ENCODE results near the gene ACOT12. TPM values are rescaled to one million over a fixed set of nuclear protein-coding genes. Genes with fewer than 3 reads are reported as not detected.
"Not testable (repeated sequence)": the region's sequence is repeated elsewhere in the genome, so short reads cannot be mapped to it uniquely, and the experiment has no call there.

The ACOT12 gene
- polyA plus RNA-seq, 1 donor, result not detected

DNA sequence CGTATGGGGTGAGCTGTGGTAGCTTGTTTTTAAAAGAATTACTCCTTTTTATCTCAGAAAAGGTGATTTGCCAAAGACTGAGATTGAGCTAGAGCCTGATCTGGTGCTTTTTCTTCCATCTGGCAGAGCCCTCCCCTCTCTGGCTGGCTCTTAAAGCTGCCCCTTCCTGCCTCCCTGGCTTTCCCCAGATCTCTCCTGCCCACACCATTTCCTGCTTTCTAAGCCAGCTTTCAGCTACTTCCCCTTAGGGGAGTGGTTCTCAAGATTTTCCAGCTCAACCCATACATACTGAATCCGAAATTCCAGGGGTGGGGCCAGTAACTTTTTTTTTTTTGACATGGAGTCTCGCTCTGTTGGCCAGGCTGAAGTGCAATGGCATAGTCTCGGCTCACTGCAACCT, 4.8 kb upstream of the ACOT12 start:
- no peak for DNase-seq

DNA sequence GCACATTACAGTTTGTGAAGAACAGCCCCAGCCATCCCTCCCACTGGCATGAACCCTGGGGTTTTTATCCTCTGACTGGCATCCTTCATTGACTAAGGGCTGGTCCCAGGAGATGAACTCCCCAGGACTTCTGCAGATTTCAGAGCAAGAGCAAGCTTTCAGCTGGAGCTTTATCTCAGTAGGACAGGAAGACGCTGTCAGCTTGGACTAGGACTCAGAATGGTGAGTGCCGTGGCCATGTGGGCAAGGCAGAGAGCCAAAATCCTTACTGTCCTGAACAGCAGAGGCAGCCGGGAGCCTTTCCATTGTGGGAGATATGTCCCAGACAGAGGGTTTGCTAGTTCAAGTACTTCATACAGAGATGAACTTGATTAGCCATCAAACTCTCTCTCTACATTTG, 3.2 kb upstream of the ACOT12 start:
- no peak for DNase-seq

DNA sequence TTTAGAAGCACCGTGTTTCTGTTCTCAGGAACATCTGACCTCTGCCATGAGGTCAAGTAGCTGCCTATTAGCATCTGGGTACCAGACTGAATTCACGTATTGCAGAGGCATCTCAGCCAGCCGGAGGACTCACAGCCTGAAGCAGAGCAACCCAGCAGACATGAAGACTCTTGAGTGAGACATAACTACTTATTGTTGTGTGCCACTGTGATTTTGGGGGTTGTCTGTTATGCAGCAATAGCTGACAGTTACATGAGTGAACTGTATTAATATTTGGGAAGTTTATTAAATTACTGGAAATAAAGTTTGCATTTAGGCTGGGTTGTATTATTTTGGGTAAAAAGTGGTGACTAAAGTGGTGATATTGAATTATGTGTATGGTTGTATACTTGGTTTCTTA, 1.3 kb upstream of the ACOT12 start:
- DNase-seq, result no peak

DNA sequence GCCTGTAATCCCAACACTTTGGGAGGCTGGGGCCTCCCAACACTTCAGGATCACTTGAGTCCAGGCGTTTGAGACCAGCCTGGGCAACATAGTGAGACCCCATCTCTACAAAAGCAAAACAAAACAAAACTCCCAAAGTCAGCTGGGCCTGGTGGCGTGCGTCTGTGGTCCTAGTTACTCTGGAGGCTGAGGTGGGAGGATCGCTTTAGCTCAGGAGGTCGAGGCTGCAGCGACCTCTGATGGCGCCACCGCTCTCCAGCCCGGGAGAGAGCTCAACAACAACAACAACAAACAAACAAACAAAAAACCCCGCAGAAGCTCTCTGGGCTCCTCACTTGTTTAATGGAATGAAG, 528 bp downstream of the ACOT12 start:
- no peak for DNase-seq

DNA sequence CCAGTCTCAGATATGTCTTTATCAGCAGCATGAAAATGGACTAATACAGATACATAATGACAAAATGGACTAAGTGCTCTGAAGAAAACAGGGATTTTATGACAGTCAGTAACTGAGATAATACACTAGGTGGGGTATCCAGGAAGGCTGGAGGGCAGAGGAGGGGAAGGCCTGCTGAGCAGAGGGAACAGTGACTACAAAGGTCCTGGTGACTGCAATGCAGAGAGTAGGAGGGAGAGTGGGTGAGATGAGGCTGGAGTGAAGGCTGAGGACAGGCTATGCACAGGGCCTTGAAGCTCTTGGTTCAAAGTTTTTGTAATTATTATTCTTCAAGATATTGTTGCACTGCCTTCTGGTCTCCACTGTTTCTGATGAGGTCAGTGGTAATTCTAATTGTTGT, 4.9 kb downstream of the ACOT12 start:
- no peak for DNase-seq

DNA sequence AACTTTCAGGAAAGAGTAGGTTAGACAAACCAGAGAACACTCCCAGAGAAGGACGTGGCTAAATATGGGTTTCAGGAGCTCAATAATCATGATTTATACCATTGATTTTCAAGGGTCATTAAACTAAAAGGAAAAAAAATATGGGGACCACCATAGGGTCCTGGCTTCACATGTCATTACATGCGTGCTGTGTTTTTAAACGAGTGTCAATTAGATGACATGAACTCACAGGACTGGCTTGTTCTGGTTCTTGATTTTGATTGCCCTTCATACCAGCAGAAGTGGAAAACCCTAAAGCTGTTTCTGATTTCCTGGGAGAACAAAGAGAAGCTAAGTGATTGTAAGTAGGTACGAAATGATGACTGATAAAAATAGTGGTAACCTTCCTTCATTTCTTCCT, 5.8 kb downstream of the ACOT12 start:
- no peak for DNase-seq

DNA sequence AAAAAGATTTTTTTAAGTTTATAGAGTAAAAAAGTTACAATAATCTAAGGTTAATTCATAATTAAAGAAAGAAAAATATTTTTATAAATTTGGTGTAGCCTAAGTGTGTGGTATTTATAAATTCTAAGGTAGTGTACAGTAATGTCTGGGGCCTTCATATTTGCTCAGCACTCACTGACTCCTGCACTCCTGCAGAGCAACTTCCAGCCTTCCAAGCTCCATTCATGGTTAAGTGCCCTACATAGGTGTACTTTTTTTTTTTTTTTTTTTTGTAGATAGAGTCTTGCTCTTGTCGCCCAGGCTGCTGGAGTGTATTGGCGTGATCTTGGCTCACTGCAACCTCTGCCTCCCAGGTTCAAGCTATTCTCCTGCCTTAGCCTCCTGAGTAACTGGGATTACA, 10.1 kb downstream of the ACOT12 start:
- DNase-seq, result no peak

DNA sequence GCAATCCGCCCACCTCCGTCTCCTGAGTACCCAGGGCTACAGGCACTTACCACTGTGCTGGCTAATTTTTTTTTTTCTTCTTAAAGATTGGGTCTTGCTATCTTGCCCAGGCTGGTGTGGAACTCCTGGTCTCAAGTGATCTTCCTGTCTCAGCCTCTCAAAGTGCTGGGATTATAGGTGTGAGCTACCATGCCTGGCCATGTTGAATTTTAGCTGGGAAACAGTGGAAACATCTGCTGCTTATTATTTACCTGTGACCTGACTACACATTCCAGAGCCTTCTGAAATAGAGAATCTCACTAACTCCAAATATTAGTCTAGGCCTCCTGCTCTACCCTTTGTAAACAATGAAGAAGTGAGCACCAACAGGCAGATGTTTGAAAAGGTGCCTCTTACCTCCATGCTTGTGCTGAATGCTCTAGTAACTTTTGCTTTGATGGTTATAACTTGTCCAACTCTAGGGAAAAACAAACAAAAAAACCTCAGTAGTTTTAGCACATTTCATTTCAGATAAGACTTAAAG, 22.5 kb downstream of the ACOT12 start:
- DNase-seq, result no peak

DNA sequence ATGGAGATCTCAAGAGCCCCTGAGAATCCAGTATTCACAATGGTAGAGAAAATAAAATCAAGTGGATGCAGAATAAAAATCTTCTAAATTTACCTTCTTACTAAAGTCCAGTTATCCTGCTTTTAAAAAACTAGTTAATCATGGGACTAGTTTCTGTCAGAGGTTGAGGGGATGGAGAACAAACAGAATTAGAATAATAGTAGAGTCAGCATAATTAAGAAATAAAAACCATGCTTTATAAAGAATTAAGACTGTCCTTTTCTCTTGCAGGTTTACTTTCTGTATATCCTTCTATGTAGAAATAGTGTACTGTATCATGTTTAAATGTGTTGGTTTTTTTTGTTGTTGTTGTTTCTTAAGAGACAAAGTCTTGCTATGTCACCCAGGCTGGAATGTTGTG, 23.0 kb downstream of the ACOT12 start:
- DNase-seq, result no peak

DNA sequence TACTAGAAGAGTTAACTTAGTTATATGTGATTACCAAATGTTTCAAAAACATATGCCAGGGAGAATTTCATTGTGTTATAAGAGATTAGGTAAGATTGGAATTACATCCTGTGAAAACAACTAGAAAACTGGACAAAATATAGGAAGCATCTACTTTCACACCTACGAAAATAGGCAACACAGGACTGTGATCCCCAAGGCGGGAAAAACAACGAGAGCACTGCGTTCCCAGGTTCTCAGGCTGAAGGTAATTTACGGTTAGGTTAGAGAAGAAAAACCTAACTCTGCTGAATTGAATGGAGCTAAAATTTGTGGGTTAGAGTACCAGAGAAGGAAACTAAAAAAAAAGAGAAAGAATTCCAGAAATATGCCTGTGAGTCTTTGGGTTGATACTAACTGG, 28.4 kb downstream of the ACOT12 start:
- DNase-seq, result no peak

DNA sequence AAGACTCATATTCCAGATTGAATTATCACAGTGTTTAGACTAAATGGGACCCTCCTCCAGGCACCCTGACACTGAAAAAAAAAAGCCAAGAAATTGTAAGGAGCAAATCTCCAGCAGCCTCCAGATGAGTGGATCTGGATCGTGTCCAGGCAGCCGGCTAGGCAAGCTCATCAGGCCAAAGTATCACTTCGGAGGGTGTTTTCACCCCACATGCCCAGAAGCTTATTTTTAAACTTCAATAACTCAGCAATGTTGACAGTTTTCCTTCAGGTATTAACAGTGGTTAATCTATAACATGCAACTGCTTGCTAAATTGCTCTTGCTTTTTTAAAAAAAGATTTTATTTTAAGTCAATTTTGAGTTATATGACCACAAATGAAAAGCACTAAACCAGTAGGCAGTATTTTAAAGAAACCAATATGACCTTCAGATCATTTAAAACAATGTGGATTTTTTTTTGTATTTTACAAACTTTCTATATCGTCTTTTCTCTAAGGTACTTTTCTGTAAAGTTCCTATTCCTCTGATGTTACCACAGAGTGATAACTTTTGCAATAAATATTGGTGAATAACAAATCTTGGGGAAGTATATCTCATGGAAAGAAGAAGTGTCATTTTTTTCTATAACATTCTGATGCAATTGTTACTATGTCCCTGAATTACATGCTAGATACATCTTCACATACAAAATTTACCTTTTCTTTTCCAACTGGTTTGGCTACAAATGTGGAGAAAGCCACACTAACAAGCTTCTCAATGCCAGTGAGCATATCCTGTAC, 30.7 kb downstream of the ACOT12 start:
- DNase-seq, result no peak

DNA sequence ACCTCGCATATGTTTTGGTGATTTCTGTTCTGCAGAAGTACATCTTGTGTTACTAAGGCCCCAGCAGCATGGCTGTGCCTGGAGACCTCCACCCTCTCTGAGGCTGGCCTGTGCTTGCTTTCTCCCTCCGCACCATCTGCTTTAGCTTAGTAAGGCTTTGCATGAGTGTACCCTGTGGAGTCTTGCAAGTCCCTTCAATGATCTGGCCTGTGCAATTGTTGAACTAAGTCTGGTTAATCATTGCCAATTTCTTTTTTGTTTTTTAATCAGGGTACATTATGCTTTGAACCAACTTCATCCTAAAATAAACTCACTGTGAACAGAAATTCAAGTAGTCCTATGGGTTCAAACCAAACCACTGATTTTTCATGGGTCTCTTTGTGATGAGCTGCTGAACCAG, 32.3 kb downstream of the ACOT12 start:
- DNase-seq, result no peak

DNA sequence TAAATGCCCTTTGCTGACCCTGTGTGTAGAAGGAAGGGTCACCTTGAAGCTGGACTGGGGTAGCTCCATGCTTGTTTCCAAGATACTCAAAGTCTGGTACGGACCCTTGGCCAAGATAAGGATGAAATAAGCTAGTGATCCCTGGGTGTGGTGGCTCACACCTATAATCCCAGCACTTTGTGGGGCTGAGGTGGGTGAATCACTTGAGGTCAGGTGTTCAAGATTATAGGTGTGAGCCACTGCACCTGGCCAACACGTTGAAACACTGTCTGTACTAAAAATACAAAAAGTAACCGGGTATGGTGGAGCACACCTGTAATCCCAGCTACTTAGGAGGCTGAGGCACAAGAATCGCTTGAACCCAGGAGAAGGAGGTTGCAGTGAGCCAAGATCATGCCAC, 33.3 kb downstream of the ACOT12 start:
- no peak for DNase-seq

DNA sequence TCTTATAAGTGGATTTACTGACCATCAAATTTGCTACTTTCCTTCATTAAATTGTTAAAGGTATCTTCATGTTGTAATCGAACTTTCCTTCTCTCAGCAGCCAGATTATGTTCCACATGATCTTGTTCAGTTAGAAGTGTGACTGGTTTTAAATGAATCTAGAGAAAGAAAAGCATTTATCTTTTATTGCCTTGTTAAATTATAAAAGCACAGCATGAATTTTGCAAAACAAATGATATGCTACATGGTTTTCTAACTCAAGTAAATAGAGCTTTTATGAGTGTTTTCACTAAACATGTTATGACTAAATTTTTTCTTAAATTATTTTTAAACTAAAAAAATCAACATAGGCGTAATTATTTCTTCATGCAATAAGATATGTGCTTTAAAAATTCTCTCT, 34.1 kb downstream of the ACOT12 start:
- no peak for DNase-seq

DNA sequence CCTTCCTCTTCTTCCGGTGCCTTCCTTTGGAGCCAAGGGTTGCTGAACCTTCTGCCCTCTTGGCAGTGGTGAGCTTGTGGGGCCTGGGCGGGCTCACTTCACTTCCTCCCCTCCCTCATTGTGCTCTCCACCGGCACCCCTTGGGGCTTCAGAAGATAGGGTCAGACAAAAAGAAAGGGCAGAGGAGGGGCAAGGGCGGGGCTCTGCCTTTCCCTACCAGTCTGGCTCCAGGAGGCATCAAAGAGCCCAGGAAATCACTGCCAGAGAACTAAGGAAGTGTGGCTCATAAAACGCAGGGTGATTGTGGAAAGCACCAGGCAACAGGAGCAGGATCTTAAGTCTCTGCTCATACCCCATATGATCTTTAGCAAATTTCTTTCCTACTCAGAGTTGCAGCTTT, 34.8 kb downstream of the ACOT12 start:
- DNase-seq, result no peak

DNA sequence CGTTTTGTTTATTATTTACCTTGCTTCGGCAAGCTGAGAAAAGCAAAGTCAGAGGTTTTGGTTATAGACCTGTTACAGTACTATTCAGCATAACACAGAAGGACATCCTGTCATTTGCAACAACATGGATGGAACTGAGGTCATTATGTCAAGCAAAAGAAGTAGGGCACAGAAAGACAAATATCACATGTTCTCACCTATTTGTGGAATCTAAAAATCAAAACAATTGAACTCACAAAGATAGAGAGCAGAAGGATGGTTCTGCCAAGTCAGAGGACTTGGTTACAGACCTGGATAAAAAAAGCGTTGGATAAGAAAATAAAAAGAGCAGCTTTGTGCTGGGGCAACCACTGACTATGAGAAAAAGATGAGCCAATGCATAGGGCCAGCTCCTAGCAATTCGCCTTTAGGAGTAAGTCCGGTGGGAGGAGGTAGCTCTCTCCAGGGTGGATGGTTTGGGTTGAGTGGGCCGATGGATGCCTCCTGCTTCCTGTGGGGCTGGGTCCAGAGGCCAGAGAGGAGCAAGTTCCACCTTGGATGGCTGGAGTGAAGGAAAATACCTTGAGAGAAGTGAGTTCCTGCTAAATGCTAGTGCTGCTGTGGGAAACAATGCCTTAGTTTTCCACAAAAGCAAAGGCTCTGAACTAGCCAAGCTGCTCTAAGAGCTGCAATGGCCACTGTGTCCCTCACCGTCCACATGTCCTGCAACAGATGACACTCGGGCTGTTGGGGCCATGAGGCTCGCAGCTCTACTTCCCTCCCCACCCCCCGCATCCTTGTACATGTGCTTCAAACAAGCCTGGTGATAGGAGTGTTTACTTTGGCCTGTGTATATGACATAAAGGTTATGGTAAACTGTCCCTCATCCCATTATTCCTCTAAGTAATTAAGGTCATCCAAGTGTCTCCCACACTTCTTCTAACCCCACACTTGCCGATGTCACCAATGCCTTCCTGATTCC, 38.4 kb downstream of the ACOT12 start:
- DNase-seq, result no peak

DNA sequence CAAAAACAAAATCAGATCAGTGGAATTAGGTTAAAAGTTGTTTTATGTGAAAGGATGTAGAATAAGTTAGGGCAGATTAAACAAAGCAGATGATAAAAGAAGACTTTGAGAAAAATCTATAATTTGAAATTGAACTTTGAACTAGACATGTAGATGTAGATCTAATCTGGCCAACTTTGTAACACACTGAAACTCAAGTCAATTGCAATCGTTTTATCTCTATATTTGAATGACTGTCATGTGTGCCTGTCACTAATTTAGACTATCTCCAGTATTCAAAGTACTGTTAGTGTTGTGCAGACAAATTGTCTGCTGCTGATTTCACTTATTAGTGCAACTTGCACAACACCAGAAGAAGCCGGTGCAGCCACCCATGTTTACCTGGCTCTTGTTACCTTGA, 39.8 kb downstream of the ACOT12 start:
- no peak for DNase-seq

DNA sequence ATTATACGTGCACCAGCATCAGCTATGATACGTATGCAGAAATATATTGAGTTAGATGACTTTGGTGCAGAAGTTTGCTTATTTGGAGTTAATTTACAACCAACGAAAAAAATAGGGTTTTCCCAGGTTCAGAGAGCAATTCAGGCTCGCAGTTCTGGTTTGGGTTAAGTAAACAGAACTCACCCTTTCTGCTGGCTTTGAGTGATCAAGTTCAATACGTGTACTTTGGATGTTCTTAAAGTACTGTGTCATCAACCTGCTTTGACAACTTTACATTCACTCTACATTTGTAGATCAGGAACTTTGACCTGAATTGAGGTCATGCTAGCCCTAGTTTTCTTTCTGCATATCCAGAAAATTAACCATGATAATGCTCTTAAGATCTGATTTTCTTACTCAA, 40.7 kb downstream of the ACOT12 start:
- DNase-seq, result no peak

DNA sequence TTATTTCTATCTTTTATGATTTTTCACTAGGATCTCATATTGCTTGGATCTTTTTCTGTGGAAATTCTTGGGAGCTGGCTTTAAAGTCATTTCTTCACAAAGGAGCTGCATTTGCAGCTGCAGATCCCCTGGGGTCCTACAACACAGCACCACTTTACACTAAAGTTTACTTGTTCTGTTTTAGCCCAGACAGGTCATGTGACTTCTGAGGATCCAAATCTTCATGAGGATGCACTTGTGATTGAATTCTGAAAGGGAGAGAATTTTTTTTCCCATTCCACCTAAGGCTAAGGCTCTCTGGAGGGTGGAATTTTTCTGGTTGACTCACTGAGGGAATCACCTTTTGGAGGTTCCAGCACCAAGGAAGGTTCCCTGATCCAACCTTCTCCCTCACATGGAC, 43.4 kb downstream of the ACOT12 start:
- DNase-seq, result no peak

DNA sequence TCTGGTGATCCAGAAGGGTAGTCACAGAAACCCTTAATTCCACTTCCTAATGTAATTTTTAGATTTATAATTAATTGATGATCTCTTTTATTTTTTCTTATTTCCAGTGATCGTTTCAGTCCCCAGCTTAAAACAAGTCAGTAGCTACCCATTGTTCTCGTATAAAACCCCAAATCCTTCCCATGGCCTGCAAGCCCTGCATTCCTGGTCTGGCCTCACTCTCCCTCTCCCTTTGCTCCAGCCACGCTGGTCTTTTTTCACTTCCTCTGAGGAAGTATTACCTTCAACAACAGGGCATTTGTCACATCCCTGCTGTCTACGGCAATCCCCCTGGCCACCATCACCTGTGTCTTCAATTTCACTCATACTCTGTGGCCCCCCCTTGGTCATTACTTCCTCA, 44.8 kb downstream of the ACOT12 start:
- DNase-seq, result no peak

DNA sequence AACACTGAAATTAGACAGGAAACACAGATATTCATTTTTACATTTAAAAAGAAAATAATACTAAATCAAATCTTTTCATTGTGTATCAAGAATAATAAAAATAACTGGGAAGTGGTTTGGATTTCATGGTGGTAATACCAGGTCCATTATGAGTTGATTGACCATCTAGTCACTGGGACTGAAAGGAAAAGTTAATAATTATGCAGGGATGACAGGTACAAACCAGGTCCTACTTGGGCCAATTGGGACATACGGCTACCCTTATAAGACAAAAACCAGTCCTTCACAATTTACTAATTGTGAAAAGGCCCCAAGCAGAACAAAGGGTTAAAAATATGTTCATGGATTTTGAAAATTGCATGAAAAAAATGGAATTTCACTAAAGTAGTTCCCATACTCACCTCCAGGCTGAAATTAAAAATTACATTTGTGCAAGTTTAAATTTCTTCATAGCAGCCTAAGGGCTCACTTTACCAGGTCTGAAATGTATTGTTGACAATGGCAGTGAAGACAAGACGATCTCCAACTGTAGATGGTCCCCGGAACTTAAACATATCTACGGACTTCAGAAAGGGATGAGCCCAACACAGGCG, 48.4 kb downstream of the ACOT12 start:
- no peak for DNase-seq

DNA sequence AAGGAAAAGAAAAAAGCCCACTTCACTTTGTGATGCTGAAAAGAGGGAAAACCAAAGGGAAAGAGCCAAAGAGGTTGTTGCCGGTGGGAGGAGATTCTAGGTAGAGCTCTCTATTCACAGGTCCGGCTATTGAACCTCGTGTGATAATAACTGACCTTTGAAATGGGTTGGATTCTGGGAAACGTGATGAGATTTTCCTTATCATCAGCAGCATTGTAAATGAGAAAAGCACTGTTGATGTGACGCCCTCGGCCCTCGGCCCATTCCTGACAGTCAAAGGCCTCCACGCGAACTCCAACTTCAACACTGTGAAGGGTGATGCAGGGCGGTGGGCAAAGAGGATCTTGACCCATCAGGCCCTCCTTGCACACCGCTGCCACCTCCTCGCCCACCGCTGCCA, 49.2 kb downstream of the ACOT12 start:
- DNase-seq, result no peak

DNA sequence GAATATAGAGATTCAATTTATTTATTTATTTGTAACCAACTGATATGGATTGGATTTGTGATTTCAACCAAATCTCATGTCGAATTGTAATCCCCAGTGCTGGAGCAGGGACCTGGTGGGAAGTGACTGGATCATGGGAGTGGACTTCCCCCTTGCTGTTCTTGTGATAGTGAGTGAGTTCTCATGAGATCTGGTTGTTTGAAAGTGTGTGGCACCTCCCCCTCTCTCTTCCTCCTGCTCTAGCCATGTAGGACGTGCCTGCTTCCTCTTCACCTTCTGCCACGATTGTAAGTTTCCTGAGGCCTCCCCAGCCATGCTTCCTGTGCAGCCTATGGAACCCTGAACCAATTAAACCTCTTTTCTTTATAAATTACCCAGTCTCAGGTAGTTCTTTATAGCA, 55.7 kb downstream of the ACOT12 start:
- not testable (repeated sequence) for DNase-seq
